ENCODE measurements around the gene LIMS3. TPM values are rescaled to one million over a fixed set of nuclear protein-coding genes. Genes with fewer than 3 reads are reported as not detected.
"Not testable (repeated sequence)": the region's sequence is repeated elsewhere in the genome, so short reads cannot be mapped to it uniquely, and the experiment has no call there.

Gene LIMS3
- polyA plus RNA-seq, 2 donors, result 0.15 to 0.26 TPM

DNA sequence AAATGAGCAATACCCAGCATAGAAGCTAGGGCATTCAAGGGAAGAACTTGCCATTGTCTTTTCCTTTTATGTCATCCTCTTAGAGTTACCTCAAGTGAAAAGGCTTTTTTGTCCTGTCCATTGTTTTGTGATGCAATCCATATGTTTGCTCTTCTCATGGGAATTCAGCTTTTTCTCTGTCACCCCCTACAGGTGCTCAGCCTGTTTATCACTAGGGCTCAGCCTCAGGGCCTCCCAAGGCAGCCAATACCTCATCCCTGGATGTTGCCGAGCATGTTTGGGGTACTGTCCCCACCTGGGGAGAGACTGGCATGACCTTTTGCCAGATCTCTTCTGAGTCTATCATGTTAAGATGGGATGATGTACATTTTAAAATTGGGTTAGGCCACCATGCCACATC is 65.5 kb downstream of the LIMS3 start:
- not testable (repeated sequence) for H3K36me3 ChIP-seq (ENCODE audit: control insufficient read depth in 2 of 2, insufficient read depth in 2 of 2, low read length in 1 of 2); H3K4me3 ChIP-seq (ENCODE audit: low read depth in 1 of 2, low read length in 2 of 2); H3K9me3 ChIP-seq (ENCODE audit: control insufficient read depth in 2 of 2, insufficient read depth in 1 of 2, low read depth in 1 of 2, low read length in 1 of 2); H3K4me1 ChIP-seq (ENCODE audit: control insufficient read depth in 2 of 2, insufficient read depth in 2 of 2, low read length in 1 of 2); H3K27ac ChIP-seq (ENCODE audit: low read depth in 2 of 2, low read length in 1 of 2); H3K27me3 ChIP-seq (ENCODE audit: control insufficient read depth in 1 of 2, insufficient read depth in 2 of 2, low read length in 2 of 2)
- no CpG with 5 or more reads among the region's 1 CpG for WGBS, 2 donors

DNA sequence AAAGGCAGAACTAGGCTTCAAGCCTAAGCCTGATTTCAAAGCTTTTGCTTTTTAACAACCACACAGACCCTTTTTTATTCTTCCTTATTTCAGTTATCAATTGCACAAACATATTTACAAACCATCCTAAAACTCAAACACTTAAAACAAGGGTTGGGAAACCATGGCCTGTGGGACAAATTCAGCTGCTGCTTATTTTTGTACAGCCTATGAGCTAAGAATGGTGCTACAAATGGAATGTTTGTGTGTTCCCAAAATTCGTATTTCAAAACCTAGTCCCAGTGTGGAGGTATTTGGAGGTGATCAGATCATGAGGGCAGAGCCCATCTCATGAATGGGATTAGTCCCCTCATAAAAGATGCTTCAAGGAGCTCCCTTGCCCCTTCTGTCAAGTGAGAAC is 67.0 kb downstream of the LIMS3 start:
- WGBS, 2 donors, result no CpG with 5 or more reads among the region's 1 CpG
- H3K36me3 ChIP-seq (ENCODE audit: control insufficient read depth in 2 of 2, insufficient read depth in 2 of 2, low read length in 1 of 2); H3K4me3 ChIP-seq (ENCODE audit: low read depth in 1 of 2, low read length in 2 of 2); H3K4me1 ChIP-seq (ENCODE audit: control insufficient read depth in 2 of 2, insufficient read depth in 2 of 2, low read length in 1 of 2); H3K27ac ChIP-seq (ENCODE audit: low read depth in 2 of 2, low read length in 1 of 2); H3K27me3 ChIP-seq (ENCODE audit: control insufficient read depth in 1 of 2, insufficient read depth in 2 of 2, low read length in 2 of 2); H3K9me3 ChIP-seq (ENCODE audit: control insufficient read depth in 2 of 2, insufficient read depth in 1 of 2, low read depth in 1 of 2, low read length in 1 of 2): not testable (repeated sequence)

DNA sequence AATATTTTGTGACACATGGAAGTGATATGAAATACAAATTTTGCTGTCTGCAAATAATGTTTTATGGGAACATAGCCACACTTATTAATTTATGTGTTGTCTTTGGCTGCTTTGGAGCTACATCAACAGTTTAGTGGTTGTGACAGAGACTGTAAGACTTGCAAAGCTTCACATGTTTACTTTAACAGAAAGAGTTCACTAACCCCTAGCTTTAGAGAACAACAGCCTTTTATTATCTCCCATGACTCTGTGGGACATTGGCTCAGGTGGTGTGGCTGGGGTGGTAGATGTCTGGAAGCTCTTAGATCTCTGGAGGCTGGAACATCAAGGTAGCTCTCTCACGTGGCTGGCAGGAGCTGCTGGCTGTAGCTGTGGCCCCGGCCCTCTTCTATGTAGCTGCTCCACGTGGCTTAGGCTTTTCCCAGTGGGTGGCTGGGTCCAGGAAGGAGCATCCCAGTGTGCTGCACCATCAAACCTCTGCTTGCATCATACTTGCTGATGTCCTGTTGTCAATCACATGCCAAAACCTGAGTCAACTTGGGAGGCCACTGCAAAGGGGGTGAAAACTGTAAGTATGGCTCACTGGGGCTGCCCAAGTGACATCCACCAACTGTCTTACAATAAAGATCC is 67.7 kb downstream of the LIMS3 start:
- H3K9me3 ChIP-seq (ENCODE audit: control insufficient read depth in 2 of 2, insufficient read depth in 1 of 2, low read depth in 1 of 2, low read length in 1 of 2); H3K4me1 ChIP-seq (ENCODE audit: control insufficient read depth in 2 of 2, insufficient read depth in 2 of 2, low read length in 1 of 2); H3K27me3 ChIP-seq (ENCODE audit: control insufficient read depth in 1 of 2, insufficient read depth in 2 of 2, low read length in 2 of 2); H3K36me3 ChIP-seq (ENCODE audit: control insufficient read depth in 2 of 2, insufficient read depth in 2 of 2, low read length in 1 of 2); H3K27ac ChIP-seq (ENCODE audit: low read depth in 2 of 2, low read length in 1 of 2); H3K4me3 ChIP-seq (ENCODE audit: low read depth in 1 of 2, low read length in 2 of 2): not testable (repeated sequence)
- no CpG with 5 or more reads among the region's 3 CpGs for WGBS, 2 donors

DNA sequence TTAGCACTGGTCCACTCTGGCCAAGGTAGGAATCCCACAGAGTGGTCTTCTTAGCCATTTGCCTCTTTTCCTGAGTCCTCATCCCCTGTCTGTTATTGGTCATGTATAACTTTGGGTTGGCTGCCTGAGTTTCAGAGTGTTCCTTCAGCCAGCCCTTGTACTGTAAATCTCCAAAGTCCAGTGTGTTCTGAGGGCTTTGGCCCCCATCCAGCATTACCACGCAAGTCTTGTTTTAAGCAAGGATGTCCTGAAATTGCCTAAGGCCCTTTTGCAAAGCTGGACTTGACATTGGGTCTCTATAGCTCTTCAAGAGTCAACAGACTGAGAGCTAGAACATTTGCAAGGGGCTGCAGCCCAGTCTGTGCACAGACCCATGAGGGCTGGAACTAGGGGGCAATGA is 68.4 kb downstream of the LIMS3 start:
- H3K9me3 ChIP-seq (ENCODE audit: control insufficient read depth in 2 of 2, insufficient read depth in 1 of 2, low read depth in 1 of 2, low read length in 1 of 2); H3K4me1 ChIP-seq (ENCODE audit: control insufficient read depth in 2 of 2, insufficient read depth in 2 of 2, low read length in 1 of 2); H3K4me3 ChIP-seq (ENCODE audit: low read depth in 1 of 2, low read length in 2 of 2); H3K27me3 ChIP-seq (ENCODE audit: control insufficient read depth in 1 of 2, insufficient read depth in 2 of 2, low read length in 2 of 2); H3K36me3 ChIP-seq (ENCODE audit: control insufficient read depth in 2 of 2, insufficient read depth in 2 of 2, low read length in 1 of 2); H3K27ac ChIP-seq (ENCODE audit: low read depth in 2 of 2, low read length in 1 of 2): not testable (repeated sequence)
- no CpG with 5 or more reads among the region's 1 CpG for WGBS, 2 donors

DNA sequence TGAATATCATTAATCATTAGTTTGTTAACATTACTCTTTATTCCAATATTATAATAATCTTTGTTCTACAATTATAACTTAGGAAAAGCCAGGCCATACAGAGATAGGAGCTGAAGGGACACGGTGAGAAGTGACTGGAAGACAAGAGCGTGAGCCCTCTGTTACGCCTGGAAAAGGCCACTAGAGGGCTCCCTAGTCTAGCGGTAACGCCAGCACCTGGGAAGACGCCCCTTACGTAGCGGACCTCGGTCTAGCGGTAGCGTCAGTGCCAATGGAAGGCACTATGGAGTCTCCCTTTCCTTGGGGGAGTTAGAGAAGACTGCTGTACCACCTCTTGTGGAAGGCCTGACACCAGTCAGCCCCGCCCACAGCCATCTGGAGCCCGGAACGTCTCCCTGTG is 71.4 kb downstream of the LIMS3 start:
- H3K4me1 ChIP-seq (ENCODE audit: control insufficient read depth in 2 of 2, insufficient read depth in 2 of 2, low read length in 1 of 2); H3K36me3 ChIP-seq (ENCODE audit: control insufficient read depth in 2 of 2, insufficient read depth in 2 of 2, low read length in 1 of 2); H3K9me3 ChIP-seq (ENCODE audit: control insufficient read depth in 2 of 2, insufficient read depth in 1 of 2, low read depth in 1 of 2, low read length in 1 of 2); H3K4me3 ChIP-seq (ENCODE audit: low read depth in 1 of 2, low read length in 2 of 2); H3K27ac ChIP-seq (ENCODE audit: low read depth in 2 of 2, low read length in 1 of 2); H3K27me3 ChIP-seq (ENCODE audit: control insufficient read depth in 1 of 2, insufficient read depth in 2 of 2, low read length in 2 of 2): not testable (repeated sequence)
- WGBS, 2 donors, result no CpG with 5 or more reads among the region's 14 CpGs

DNA sequence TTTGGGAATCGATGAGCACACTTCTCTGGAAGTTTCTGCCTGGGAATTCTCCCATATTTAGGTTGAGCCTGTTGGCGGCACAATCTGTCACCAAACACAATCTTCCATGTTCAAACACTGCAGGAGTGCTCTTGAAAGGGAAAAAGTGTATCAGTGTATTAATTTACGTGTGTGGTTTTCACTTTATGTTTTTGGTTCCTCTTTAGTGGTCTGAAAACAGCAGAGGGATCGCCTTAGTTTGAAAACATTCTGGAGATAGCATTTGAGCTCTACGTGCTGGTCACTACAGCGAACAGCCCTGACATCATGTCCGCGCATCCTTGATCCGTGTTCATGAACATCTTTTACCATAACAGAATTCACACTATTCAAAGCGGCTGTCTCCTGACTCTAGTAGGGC is 73.2 kb downstream of the LIMS3 start:
- H3K4me3 ChIP-seq (ENCODE audit: low read depth in 1 of 2, low read length in 2 of 2); H3K27me3 ChIP-seq (ENCODE audit: control insufficient read depth in 1 of 2, insufficient read depth in 2 of 2, low read length in 2 of 2); H3K36me3 ChIP-seq (ENCODE audit: control insufficient read depth in 2 of 2, insufficient read depth in 2 of 2, low read length in 1 of 2); H3K27ac ChIP-seq (ENCODE audit: low read depth in 2 of 2, low read length in 1 of 2); H3K4me1 ChIP-seq (ENCODE audit: control insufficient read depth in 2 of 2, insufficient read depth in 2 of 2, low read length in 1 of 2); H3K9me3 ChIP-seq (ENCODE audit: control insufficient read depth in 2 of 2, insufficient read depth in 1 of 2, low read depth in 1 of 2, low read length in 1 of 2): not testable (repeated sequence)
- WGBS, 2 donors, result no CpG with 5 or more reads among the region's 10 CpGs

Other genes starting within 250 kb of the LIMS3 start
- gene RGPD5, start 104.4 kb upstream of the LIMS3 start, polyA plus RNA-seq, result 1 to 10 TPM; 2.9 to 8.5 TPM
- 100 to 1,000 TPM; 235 to 264 TPM for gene MALL, start 217.1 kb downstream of the LIMS3 start, polyA plus RNA-seq

Measured in esophagus (tissue), 2 donors.